Tongue (tissue), 3 donors: Measurements from ENCODE around the gene SERPINB1. TPM values are rescaled to one million over a fixed set of nuclear protein-coding genes. Genes with fewer than 3 reads are reported as not detected.

Experiments used
- DNase-seq: peaks from one replicate; pipeline ENCODE4 v3.0.0-alpha.2; 2015
- small RNA-seq: library from RNA; depleted of rRNA; stranded (forward); fragments of <200 nt; gene quantifications from one replicate; pipeline ENCODE3, GENCODE V24; 2014; ENCODE audit warnings: low replicate concordance
- total RNA-seq: library from RNA; depleted of rRNA; stranded (reverse); fragments of >200 nt; gene quantifications from one replicate; pipeline ENCODE4 v1.2.3, GENCODE V29; 2014

SERPINB1 gene
- total RNA-seq, 1 donor from 2014 or later, result 23.2 TPM

GRCh38 chr6:2791450-2791974, 50.2 kb downstream of the SERPINB1 start:
- no peak for DNase-seq

- peak; percentile 85 for DNase-seq
These were observed 50.8 kb downstream of the SERPINB1 start for GRCh38 chr6:2790588-2791449.

- no peak for DNase-seq
These were observed 55.4 kb downstream of the SERPINB1 start for GRCh38 chr6:2786269-2786668.

- no peak for DNase-seq
These were observed 56.7 kb downstream of the SERPINB1 start for GRCh38 chr6:2784930-2785329.

GRCh38 chr6:2784061-2784460, 57.6 kb downstream of the SERPINB1 start:
- DNase-seq, result no peak

DNA sequence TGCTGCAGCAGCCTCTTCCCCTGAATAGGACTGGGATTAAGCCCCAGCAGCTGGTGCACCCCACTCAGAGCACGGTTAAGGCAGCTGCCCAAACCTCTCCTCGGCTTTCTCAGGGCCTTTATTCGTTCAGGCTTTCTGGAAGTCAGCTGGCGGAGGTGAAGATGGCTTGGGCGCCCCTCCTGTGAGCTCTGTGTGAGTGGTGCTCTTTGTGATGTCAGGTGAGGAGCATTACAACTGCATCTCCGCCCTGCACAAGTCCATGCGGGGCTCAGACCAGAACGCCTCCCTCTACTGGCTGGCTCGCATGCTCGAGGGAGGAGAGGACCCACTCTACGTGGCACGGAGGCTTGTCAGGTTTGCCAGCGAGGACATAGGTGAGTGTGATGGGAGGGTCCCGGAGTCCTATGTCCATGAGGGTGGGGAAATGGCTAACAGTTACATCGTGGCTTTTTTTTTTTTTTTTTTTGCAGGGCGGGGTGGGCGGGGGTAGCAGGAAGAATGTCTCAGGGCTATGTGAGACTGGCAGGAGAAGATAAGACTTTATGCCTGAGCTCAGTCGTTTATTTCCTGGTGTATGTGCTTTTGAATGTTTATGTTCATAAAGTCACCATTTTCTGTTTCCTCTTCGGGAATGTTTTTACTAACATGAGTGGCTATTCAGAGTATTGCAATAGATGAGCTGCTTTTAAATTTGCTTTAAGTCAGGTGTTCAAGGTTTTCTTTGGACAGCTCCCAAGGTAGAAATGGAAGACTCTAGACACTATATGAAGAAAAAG, 58.3 kb downstream of the SERPINB1 start:
- DNase-seq, result peak; percentile 88

DNA sequence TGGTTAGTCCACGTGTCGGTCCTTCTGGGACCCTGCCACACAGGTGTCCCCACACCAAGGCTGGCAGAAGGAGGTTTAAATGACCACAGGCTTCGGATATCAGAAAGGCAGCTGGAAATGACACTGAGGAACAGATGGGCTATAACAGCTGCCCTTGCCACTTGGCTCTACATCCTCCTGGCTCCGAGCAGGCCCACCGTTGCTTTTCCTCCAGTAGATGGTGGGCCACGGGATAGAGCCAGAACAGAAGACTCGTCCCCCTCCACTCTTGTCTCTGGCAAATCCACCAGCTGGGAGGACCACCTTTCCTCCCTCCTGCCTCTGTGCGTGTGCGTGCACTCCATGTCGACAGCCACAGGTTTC, 58.9 kb downstream of the SERPINB1 start:
- DNase-seq, result peak; percentile 93

GRCh38 chr6:2782356-2782708, 59.3 kb downstream of the SERPINB1 start:
- DNase-seq, result no peak

Small RNA genes within 50 kb of the gene (small RNA-seq; reads per million reads assigned to genes)
- 0.45 reads per million, percentile 70 among the genes with 10 or more reads in this experiment for gene MIR4645

Other genes starting within 250 kb of the SERPINB1 start
- 14.9 TPM for gene MYLK4, start 90.9 kb downstream of the SERPINB1 start, total RNA-seq
- 67.7 TPM for gene WRNIP1, start 76.5 kb downstream of the SERPINB1 start, total RNA-seq
- gene SERPINB9, start 61.4 kb upstream of the SERPINB1 start, total RNA-seq, result 7.4 TPM
- 89.5 TPM for gene SERPINB6, start 129.7 kb upstream of the SERPINB1 start, total RNA-seq
- 7.1 TPM for gene NQO2, start 158.0 kb upstream of the SERPINB1 start, total RNA-seq
- gene RIPK1, start 226.6 kb upstream of the SERPINB1 start, total RNA-seq, result 17.8 TPM